Measurements from ENCODE around the gene CCDC28B. TPM values are rescaled to one million over a fixed set of nuclear protein-coding genes. Genes with fewer than 3 reads are reported as not detected.

CCDC28B gene
- polyA plus RNA-seq, 1 experiment: 13.9 TPM

DNA sequence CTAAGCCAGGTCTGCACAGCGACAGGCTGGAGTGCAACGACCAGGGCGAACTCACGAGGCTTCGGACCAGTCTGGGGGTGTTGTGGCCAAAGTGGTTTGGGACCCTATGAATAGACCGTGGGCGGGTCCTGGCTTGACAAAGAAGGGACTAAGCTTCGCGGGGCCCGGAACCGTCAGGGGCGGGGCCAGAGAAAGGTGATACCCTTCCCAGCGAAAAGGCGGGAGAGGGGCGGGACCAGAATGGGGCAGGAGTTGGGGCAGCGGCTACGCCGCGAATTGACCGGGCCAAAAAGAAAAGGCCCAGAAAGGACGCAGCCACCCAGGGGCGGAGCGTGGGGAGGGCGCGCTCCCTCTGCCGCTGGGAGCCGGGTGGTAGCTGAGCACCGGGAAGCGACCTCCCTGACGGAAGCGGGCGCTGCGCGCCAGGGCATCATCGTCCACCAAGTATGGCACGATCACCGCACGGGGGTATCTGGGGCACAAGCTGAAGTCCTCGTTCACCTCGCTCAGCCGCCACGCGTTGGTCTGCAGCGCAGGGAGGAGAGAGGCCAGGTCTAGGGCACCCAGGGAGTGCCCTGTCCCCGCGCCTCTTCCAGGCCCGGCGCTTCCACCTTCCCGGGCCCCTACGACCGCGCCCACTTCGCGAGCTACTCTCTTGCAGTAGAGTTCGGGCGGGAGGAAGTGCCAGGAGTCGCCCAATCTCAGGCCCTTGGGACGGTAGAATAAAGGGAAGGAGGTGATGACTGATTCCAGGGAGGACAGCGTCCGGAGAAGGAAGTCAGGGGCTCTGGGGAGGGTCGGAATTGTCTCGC lies 40.0 kb downstream of the CCDC28B start:
- Histone ChIP-seq H3K4me3 (ENCODE audit: low read depth, low read length) (peak overlapping the region; percentile 59), H3K27me3 (ENCODE audit: control insufficient read depth, insufficient read depth, low read length) (no peaks in the 10 kb centered on the region), H3K36me3 (ENCODE audit: control insufficient read depth, insufficient read depth, low read length) (0 out of 2 replicates have a peak, but pooled peaks cover 1% of the 10 kb centered on the region)
- POLR2A ChIA-PET: interaction anchor here (0.6 kb wide), 2 partner anchors 113 to 167 kb away, joined by 3 read pairs; partner anchors contain the start of gene TMEM39B
- CTCF ChIA-PET: interaction anchor here (0.9 to 4.3 kb wide), 6 partner anchors 9 to 465 kb away, joined by 3 to 23 read pairs (median 4); partner anchors contain the start of gene MARCKSL1
- TF ChIP-seq, protein P1, sequence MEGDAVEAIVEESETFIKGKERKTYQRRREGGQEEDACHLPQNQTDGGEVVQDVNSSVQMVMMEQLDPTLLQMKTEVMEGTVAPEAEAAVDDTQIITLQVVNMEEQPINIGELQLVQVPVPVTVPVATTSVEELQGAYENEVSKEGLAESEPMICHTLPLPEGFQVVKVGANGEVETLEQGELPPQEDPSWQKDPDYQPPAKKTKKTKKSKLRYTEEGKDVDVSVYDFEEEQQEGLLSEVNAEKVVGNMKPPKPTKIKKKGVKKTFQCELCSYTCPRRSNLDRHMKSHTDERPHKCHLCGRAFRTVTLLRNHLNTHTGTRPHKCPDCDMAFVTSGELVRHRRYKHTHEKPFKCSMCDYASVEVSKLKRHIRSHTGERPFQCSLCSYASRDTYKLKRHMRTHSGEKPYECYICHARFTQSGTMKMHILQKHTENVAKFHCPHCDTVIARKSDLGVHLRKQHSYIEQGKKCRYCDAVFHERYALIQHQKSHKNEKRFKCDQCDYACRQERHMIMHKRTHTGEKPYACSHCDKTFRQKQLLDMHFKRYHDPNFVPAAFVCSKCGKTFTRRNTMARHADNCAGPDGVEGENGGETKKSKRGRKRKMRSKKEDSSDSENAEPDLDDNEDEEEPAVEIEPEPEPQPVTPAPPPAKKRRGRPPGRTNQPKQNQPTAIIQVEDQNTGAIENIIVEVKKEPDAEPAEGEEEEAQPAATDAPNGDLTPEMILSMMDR (IDR thresholded peaks at IDR 0.05; ENCODE audit: insufficient read depth, low read depth, low read length): peak; percentile 47
- no peak for DNase-seq (ENCODE audit: low read depth)

DNA sequence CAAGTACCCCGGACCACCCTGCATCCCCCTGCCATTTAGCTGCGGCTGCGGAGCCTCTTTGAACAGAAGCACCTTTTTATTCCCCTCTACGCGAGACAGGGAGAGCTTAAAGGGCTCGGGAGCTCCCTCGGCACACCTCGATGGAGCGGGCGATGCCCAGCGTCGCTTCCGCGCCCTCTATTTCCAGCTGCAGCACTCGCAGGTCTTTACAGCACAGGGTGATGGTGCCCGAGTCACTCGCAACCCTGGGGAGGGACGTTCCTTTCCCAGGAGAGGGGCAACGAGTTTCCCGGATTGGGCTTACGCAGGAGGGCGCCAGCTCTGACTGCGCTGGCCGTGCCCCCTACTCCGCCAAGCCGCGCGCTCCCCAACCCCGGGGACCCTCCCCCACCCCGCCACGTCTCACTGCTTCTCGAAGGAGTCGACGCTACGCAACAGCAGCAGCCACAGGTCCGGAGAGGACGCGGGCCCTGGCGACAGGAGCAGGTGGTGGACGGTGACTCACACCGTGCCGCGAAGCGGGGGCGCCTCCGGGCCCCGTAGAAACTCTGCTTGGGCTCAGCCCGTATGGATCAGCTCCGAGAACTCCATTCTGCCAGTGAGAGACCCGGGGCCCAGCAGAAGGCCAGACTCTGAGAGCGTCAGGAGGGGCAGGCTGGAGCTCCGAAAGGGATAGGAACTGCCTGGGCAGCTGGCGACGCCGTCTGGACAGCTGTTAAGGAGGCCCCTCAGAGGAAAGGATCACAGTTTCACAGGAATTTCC lies 40.8 kb downstream of the CCDC28B start:
- Histone ChIP-seq H3K27me3 (ENCODE audit: control insufficient read depth, insufficient read depth, low read length) (no peaks in the 10 kb centered on the region), H3K4me3 (ENCODE audit: low read depth, low read length) (peak overlapping the region; percentile 59), H3K36me3 (ENCODE audit: control insufficient read depth, insufficient read depth, low read length) (0 out of 2 replicates have a peak, but pooled peaks cover 1% of the 10 kb centered on the region)
- no peak for DNase-seq (ENCODE audit: low read depth)
- ChIA-PET CTCF (interaction anchor here (0.9 to 4.3 kb wide), 7 partner anchors 8 to 465 kb away, joined by 3 to 23 read pairs (median 3); partner anchors contain the start of gene MARCKSL1), POLR2A (interaction anchor here (0.6 kb wide), 2 partner anchors 22 to 114 kb away, joined by 3 to 7 read pairs; no protein-coding TSS in a partner anchor)
- TF ChIP-seq, protein P1 (IDR thresholded peaks at IDR 0.05; ENCODE audit: insufficient read depth, low read depth, low read length): peak; percentile 11

DNA sequence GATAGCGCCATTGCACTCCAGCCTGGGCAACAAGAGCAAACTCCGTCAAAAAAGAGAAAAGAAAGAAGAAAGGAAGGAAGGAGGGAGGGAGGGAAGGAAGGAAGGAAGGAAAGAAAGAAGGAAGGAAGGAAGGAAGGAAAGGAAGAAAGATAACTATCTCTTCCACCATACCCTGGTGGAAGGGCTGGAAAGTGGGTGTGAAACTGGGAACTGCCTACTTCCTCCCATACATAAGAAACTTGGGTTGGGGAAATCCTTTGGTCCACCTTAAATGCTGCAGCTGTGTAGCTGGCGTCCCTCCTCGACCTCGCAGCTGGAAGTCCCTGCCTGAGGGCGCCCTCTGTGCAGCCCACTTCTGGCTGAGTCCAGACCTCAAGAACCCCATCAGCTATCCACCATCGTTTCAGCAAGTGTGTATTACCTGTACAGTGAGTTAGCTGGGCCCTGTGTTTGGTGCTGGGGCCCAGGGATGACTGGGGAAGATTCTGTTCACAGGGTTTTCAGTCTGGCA lies 42.0 kb downstream of the CCDC28B start:
- TF ChIP-seq, protein P1 (IDR thresholded peaks at IDR 0.05; ENCODE audit: insufficient read depth, low read depth, low read length): no peak
- Histone ChIP-seq H3K36me3 (ENCODE audit: control insufficient read depth, insufficient read depth, low read length) (0 out of 2 replicates have a peak, but pooled peaks cover 1% of the 10 kb centered on the region), H3K4me3 (ENCODE audit: low read depth, low read length) (no peak overlapping the region), H3K27me3 (ENCODE audit: control insufficient read depth, insufficient read depth, low read length) (no peaks in the 10 kb centered on the region)
- DNase-seq (ENCODE audit: low read depth): no peak
- POLR2A ChIA-PET: interaction anchor here (0.6 kb wide), 1 partner anchor 32 kb away, joined by 15 read pairs; no protein-coding TSS in a partner anchor
- CTCF ChIA-PET: interaction anchor here (4.3 kb wide), 1 partner anchor 27 kb away, joined by 23 read pairs; no protein-coding TSS in a partner anchor

DNA sequence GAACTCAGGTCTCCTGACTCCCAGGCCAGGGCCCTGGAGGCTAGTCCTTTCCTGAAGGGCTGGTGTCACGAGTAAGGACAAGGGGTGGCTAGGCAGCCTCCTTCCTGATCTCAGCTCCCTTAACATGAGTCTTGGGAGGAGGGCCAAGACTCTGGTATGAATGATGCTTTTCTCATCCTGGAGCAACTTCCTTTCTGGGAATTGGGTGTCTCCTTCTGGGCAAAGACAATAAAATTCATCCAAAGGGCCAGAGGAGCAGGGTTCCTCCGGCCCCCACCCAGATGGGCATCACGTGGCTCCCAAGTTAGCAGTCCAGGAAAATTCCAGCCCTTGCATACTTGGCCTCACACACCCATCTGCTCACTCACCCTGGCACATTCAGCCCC lies 46.5 kb downstream of the CCDC28B start, which contains the start of gene FAM167B:
FAM167B (plus strand) TSS at position 335 of the 386 bp plus-strand sequence. CDS start 200 bp downstream, outside the sequence.
- Histone ChIP-seq H3K27me3 (ENCODE audit: control insufficient read depth, insufficient read depth, low read length) (no peaks in the 10 kb centered on the region), H3K36me3 (ENCODE audit: control insufficient read depth, insufficient read depth, low read length) (no peaks in the 10 kb centered on the region), H3K4me3 (ENCODE audit: low read depth, low read length) (no peak within 1 kb of the TSS)
- ChIA-PET POLR2A (interaction anchor here (0.8 kb wide), 1 partner anchor 31 kb away, joined by 6 read pairs; no protein-coding TSS in a partner anchor), CTCF (interaction anchor here (0.6 to 3.9 kb wide), 7 partner anchors 11 to 106 kb away, joined by 3 to 35 read pairs (median 3); no protein-coding TSS in a partner anchor)
- TF ChIP-seq, protein P1 (IDR thresholded peaks at IDR 0.05; ENCODE audit: insufficient read depth, low read depth, low read length): no peak
- peak; percentile 84 for DNase-seq (ENCODE audit: low read depth)

All from BJ (cell line).